ENCODE measurements around the gene DDTL.

Gene DDTL

DNA sequence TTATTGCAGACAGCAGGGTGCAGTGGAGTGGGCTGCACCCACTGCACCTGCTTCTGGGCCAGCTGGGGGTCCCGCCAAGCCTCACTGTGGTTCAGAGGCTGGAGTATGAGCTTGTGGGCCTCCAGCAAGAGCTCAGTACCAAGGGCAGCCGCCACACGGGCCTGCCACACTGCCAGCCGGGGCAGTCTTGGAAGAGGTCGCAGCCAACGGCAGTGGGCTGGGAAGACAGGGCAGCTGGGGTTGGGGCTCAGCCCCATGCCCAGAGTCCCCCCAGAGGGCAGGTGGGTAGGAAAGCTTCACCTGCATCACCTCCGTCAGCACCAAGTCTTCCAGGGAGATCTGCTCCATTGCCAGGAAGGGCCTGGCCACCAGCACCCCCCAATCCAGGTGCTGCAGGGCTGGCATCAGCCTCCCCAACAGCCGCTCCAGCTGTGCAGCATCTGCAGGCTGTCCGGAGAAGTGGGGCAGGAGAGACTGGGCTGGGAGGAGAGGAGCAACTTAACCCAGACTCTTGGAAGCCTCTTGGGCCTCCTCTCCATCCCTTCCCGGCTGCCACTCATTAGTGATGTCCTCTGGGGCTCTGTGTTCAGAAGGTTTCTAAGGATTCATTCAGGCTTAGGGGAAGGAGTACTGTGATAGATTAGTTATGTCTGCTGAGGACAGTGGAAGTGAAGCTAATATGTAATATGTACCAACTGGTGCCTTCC is 39.7 kb downstream of the DDTL start:
- no peak for DNase-seq (ENCODE audit: low spot score)

DNA sequence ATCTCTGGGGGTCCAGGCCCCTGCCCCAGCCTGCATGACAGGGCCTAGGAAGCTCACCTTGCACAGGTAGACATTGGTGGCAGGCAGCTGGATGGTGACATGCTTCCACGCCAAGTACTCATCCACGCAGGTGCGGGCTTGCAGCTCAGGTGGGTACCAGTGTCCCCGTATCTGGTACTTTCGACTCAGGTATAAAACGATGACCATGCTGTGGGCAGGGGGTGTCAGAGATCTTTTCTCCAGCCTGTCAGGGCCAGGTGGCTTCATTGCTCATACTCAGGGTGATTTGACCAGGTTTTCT is 40.2 kb downstream of the DDTL start:
- no peak for DNase-seq (ENCODE audit: low spot score)

DNA sequence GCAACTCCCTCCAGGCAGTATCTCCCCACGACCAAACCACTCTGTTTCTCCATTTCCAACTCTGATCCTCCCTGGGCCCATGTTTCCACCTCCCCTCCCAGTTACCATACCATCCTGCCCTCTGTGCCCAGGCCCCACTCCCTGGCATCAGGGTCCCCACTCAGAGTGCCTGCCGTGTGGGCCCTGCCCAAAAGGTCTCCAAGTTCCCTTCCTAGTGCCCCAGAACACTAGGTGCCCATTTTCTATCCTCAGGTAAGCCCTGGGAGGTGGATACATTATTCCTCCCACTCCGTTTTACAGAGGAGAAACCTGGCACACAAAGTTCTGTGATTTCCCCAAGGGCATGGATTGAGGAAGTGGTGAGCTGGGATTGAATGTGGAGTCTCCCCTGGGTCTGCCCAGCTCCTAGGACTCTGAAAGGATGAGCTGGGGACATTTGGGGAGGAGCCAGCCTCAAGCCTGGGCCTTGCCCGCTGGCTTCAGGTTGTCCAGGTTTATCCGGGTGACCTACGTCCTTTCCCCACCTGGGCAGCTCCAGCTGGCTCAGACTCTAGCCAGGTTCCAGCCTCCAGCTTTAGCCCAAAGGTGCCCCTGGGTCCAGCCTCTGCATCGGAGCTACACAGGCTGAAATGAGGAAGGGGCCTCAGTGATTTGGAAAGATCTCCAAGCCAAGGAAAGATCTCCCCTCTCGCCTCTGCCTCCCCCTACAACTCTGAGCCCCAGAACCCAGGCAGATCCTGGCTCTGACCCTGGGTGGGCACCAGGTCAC is 40.7 kb downstream of the DDTL start:
- no peak for DNase-seq (ENCODE audit: low spot score)

- no peak for DNase-seq (ENCODE audit: low spot score)
These were observed 41.3 kb downstream of the DDTL start for GRCh38 chr22:24008022-24008283.

GRCh38 chr22:24008381-24009226 is 41.9 kb downstream of the DDTL start:
- no peak for DNase-seq (ENCODE audit: low spot score)

DNA sequence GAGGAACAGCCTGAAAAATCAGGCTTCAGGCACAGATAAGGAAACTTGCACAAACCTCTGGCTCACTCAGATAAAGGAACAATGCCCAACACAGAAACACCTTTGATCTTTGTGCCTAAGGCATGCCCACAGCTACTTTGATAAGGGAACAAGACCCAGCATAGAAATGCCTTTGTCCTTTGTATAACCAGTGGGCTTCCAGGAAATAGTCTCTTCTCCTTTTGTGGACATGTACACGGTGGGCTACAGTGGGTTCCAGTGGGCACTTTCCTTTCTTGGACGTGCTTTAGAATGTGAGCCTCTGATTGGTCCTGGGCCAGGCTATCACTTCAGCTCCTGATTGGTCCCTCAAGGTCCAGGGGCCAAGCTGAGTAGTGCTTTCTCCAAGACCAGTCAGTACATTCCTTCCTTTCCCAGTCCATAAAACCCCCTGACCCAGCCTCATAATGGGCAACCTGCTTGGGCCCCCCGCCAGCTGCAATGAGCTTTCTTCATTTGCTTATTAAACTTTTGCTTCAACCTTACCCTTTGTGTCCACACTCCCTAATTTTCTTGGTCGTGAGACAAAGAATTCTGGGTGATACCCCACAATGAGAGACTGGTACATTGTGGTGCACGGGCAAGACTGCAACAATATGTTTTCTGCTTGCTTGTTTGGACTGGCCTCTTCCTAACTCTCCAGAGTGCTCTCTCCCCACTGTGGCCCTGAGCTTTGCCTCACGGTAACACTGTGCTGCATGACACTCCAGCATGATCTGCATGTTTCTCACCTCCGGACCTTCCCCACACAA is 42.7 kb downstream of the DDTL start:
- DNase-seq (ENCODE audit: low spot score): no peak

GRCh38 chr22:24010018-24010391 is 43.3 kb downstream of the DDTL start:
- DNase-seq (ENCODE audit: low spot score): no peak

GRCh38 chr22:24011735-24012068 is 45.0 kb downstream of the DDTL start:
- DNase-seq (ENCODE audit: low spot score): no peak

DNA sequence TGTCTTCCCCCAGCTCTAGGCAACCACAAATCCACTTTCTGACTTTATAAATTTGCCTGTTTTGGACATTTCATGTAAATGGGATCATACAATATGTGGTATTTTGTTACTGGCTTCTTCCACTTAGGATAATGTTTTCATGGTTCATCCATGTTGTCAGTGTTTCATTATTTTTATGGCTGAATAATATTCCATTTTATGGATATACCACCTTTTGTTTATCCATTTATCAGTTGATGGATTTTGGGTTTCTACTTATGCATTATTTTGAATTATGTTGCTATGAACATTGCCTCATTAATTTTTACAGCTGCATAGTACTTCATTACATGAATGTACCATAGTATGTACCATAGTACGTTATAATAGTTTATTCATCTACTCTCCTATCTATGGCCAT is 49.5 kb downstream of the DDTL start:
- DNase-seq (ENCODE audit: low spot score): no peak

- DNase-seq (ENCODE audit: low spot score): no peak
These were observed 54.6 kb downstream of the DDTL start for GRCh38 chr22:24021304-24021703.

Measured in GM03348 (cell line).